H1 (cell line): Measurements from ENCODE around the gene IST1. TPM values are rescaled to one million over a fixed set of nuclear protein-coding genes. Genes with fewer than 3 reads are reported as not detected.

Source experiments
- CTCF ChIA-PET: fragments of 300-600 bp; sonication (Branson Sonifier 250); formaldehyde crosslinking; loops from one replicate; lab custom pipeline; 2021; ENCODE audit not compliant: partially characterized antibody; lab: Charles Lee
- POLR2A ChIA-PET: fragments of 300-600 bp; sonication (Branson Sonifier 250); formaldehyde crosslinking; loops from one replicate; lab custom pipeline; 2021; ENCODE audit warnings: inconsistent platforms; ENCODE audit not compliant: partially characterized antibody; lab: Charles Lee
- DNase-seq, 2 experiments: peaks; one replicate each; pipeline versions ENCODE4 v3.0.0 to v3.0.0-alpha.2; 2010 to 2022; ENCODE audit warnings: low spot score in 2 of 2, low read depth in 1 of 2, mixed read lengths in 1 of 2
- FAIRE-seq: peaks from 2 replicates; lab custom pipeline; 2011; peaks lifted over from hg19 to GRCh38; lab: Jason Lieb, UNC
- H2AFZ ChIP-seq: 2 replicates; pipeline ENCODE4 v1.8.1; 2012; ENCODE audit warnings: low read length, inconsistent platforms
- H2AK5ac ChIP-seq: 2 replicates; pipeline ENCODE4 v1.6.1; 2013; ENCODE audit warnings: low read depth, low read length
- H2BK120ac ChIP-seq: replicated peaks from 2 replicates; pipeline ENCODE3; 2013; ENCODE audit warnings: low read depth, low read length, inconsistent platforms
- H2BK12ac ChIP-seq: 2 replicates; pipeline ENCODE4 v1.6.1; 2013; ENCODE audit warnings: low read depth, low read length
- H2BK15ac ChIP-seq: 2 replicates; pipeline ENCODE4 v1.6.1; 2013; ENCODE audit warnings: low read length
- H2BK20ac ChIP-seq: 2 replicates; pipeline ENCODE4 v1.6.1; 2013; ENCODE audit warnings: low read length
- H2BK5ac ChIP-seq: 2 replicates; pipeline ENCODE4 v1.6.1; 2013; ENCODE audit warnings: low read depth, low read length
- H3K14ac ChIP-seq: 2 replicates; pipeline ENCODE4 v1.6.1; 2013; ENCODE audit warnings: inconsistent platforms; ENCODE audit not compliant: insufficient read length
- H3K18ac ChIP-seq: 2 replicates; pipeline ENCODE4 v1.6.1; 2013; ENCODE audit warnings: low read length; ENCODE audit errors: extremely low read depth
- H3K23ac ChIP-seq: 2 replicates; pipeline ENCODE4 v1.6.1; 2013; ENCODE audit warnings: inconsistent platforms; ENCODE audit not compliant: insufficient read length
- H3K23me2 ChIP-seq: 2 replicates; pipeline ENCODE4 v1.6.1; 2013; ENCODE audit warnings: low read depth, low read length
- H3K27ac ChIP-seq: 2 replicates; pipeline ENCODE4 v1.6.1; 2011; ENCODE audit warnings: low read depth, low read length, inconsistent platforms
- H3K27me3 ChIP-seq, 4 experiments: replicated peaks in 1 of 4; 1 replicate in 1 of 4; 2 replicates in 3 of 4; pipeline versions ENCODE4 v1.6.1 to v1.8.1; 2011 to 2013; ENCODE audit warnings: low read length in 3 of 4, mild to moderate bottlenecking in 3 of 4, inconsistent platforms in 2 of 4, mixed read lengths in 2 of 4, moderate library complexity in 1 of 4; ENCODE audit not compliant: control insufficient read depth in 3 of 4, insufficient read depth in 3 of 4; ENCODE audit errors: extremely low read depth in 1 of 4
- H3K36me3 ChIP-seq, 4 experiments: 2 replicates each; pipeline versions ENCODE4 v1.6.1 to v1.8.1; 2011 to 2013; ENCODE audit warnings: mild to moderate bottlenecking in 4 of 4, low read length in 3 of 4, moderate library complexity in 2 of 4, control low read depth in 1 of 4, inconsistent platforms in 1 of 4; ENCODE audit not compliant: insufficient read depth in 4 of 4, control insufficient read depth in 2 of 4
- H3K4ac ChIP-seq: replicated peaks from 2 replicates; pipeline ENCODE3; 2013; ENCODE audit warnings: low read length, low read depth, mixed read lengths, inconsistent platforms; ENCODE audit not compliant: insufficient read length
- H3K4me1 ChIP-seq, 4 experiments: replicated peaks in 1 of 4; 1 replicate in 1 of 4; 2 replicates in 3 of 4; pipeline versions ENCODE4 v1.6.1 to v1.8.1; 2011 to 2013; ENCODE audit warnings: low read length in 3 of 4, inconsistent platforms in 2 of 4, mixed read lengths in 1 of 4; ENCODE audit not compliant: insufficient read depth in 4 of 4, control insufficient read depth in 3 of 4
- H3K4me2 ChIP-seq, 2 experiments: 2 replicates each; pipeline versions ENCODE4 v1.6.1 to v1.8.1; 2011 to 2013; ENCODE audit warnings: low read depth in 2 of 2, low read length in 2 of 2, control low read depth in 1 of 2, inconsistent platforms in 1 of 2, mild to moderate bottlenecking in 1 of 2; ENCODE audit not compliant: insufficient read depth in 1 of 2
- H3K4me3 ChIP-seq, 4 experiments: fragments of 200-600, 300-600 bp in 1 of 4; sonication (generic), shearing (Covaris generic), sonication (Bioruptor Twin) in 1 of 4; 2 replicates each; pipeline versions ENCODE4 v1.5.1 to v1.8.1; 2011 to 2016; ENCODE audit warnings: low read length in 4 of 4, low read depth in 3 of 4, control low read depth in 2 of 4, inconsistent platforms in 2 of 4, mild to moderate bottlenecking in 2 of 4, mixed read lengths in 1 of 4, moderate library complexity in 1 of 4; ENCODE audit not compliant: insufficient read depth in 2 of 4; ENCODE audit errors: extremely low read depth in 1 of 4
- H3K56ac ChIP-seq: replicated peaks from 2 replicates; pipeline ENCODE3; 2013; ENCODE audit warnings: low read depth, mild to moderate bottlenecking, mixed read lengths, low read length, inconsistent platforms; ENCODE audit not compliant: insufficient read length
- H3K79me1 ChIP-seq: 2 replicates; pipeline ENCODE4 v1.6.1; 2013; ENCODE audit warnings: low read depth, low read length, control low read depth
- H3K79me2 ChIP-seq, 2 experiments: 2 replicates each; pipeline versions ENCODE4 v1.6.1 to v1.8.1; 2012 to 2013; ENCODE audit warnings: low read length in 2 of 2, mild to moderate bottlenecking in 2 of 2, inconsistent platforms in 1 of 2; ENCODE audit not compliant: insufficient read depth in 2 of 2, control insufficient read depth in 1 of 2
- H3K9ac ChIP-seq, 4 experiments: replicated peaks in 1 of 4; 1 replicate in 1 of 4; 2 replicates in 3 of 4; pipeline versions ENCODE4 v1.6.1 to v1.8.1; 2011 to 2013; ENCODE audit warnings: low read depth in 3 of 4, low read length in 3 of 4, control low read depth in 2 of 4, mild to moderate bottlenecking in 2 of 4, moderate library complexity in 2 of 4, inconsistent platforms in 1 of 4; ENCODE audit errors: extremely low read depth in 1 of 4
- H3K9me3 ChIP-seq, 2 experiments: 2 replicates each; pipeline versions ENCODE4 v1.6.1 to v1.8.1; 2012 to 2013; ENCODE audit warnings: mild to moderate bottlenecking in 2 of 2, moderate library complexity in 2 of 2, control low read depth in 1 of 2, inconsistent platforms in 1 of 2, low read depth in 1 of 2, low read length in 1 of 2, mixed read lengths in 1 of 2; ENCODE audit not compliant: insufficient read depth in 2 of 2
- H4K20me1 ChIP-seq, 2 experiments: replicated peaks in 1 of 2; 2 replicates each; pipeline versions ENCODE3 to v1.8.1; 2011 to 2013; ENCODE audit warnings: inconsistent platforms in 2 of 2, low read length in 2 of 2, mild to moderate bottlenecking in 1 of 2; ENCODE audit not compliant: insufficient read depth in 2 of 2, control insufficient read depth in 1 of 2
- H4K5ac ChIP-seq: 2 replicates; pipeline ENCODE4 v1.6.1; 2013; ENCODE audit warnings: low read length, low read depth, mixed read lengths, inconsistent platforms; ENCODE audit not compliant: insufficient read length
- H4K8ac ChIP-seq: 2 replicates; pipeline ENCODE4 v1.8.0; 2013; ENCODE audit warnings: mild to moderate bottlenecking, moderate library complexity, low read length, inconsistent platforms; ENCODE audit not compliant: insufficient read depth; ENCODE audit errors: extremely low read depth
- H4K91ac ChIP-seq: replicated peaks from 2 replicates; pipeline ENCODE3; 2013; ENCODE audit warnings: low read length, mixed read lengths, inconsistent platforms; ENCODE audit not compliant: insufficient read length
- JUND ChIP-seq: IDR thresholded peaks from 2 replicates; pipeline ENCODE4 v1.6.1; 2011; ENCODE audit warnings: mild to moderate bottlenecking, improper control_type of control experiment, low read length
- POLR2A ChIP-seq, 2 experiments: IDR thresholded peaks; 1 replicate in 1 of 2; 2 replicates in 1 of 2; pipeline ENCODE4 v1.6.1; 2011; ENCODE audit warnings: low read depth in 2 of 2, low read length in 2 of 2, mild to moderate bottlenecking in 2 of 2; ENCODE audit errors: control extremely low read depth in 1 of 2
- POU5F1 ChIP-seq: IDR thresholded peaks from 2 replicates; pipeline ENCODE4 v1.6.1; 2011; ENCODE audit warnings: low read depth, mild to moderate bottlenecking, low read length, moderate library complexity
- TEAD4 ChIP-seq: IDR thresholded peaks from 2 replicates; pipeline ENCODE4 v1.6.1; 2012; ENCODE audit warnings: low read depth, low read length, inconsistent platforms, mixed read lengths
- WGBS, 2 experiments: shearing (Covaris generic) in 1 of 2; methylation state at CpG; one replicate each; pipeline versions ENCODE4 v1.1.6 to v1.1.7; 2013 to 2015; ENCODE audit warnings: low lambda C conversion rate in 2 of 2, mixed read lengths in 2 of 2, inconsistent platforms in 1 of 2, low coverage in 1 of 2, missing lambda C conversion rate in 1 of 2; ENCODE audit not compliant: insufficient replicate concordance in 2 of 2, insufficient coverage in 1 of 2, insufficient read length in 1 of 2; ENCODE audit errors: extremely low coverage in 1 of 2, missing lambda C conversion rate in 1 of 2; 5-methylcytosine and 5-hydroxymethylcytosine counted together
- polyA plus RNA-seq, 7 experiments: library from polyadenylated mRNA; depleted of rRNA in 3 of 7; stranded (reverse) in 5 of 7; unstranded in 2 of 7; fragments of >200 nt in 5 of 7; fragments of 200-250 nt in 2 of 7; gene quantifications; 1 replicate in 5 of 7; 2 replicates in 1 of 7; 4 replicates in 1 of 7; pipeline versions ENCODE4 v1.2.1 to v1.2.3, GENCODE V29; 2011 to 2013; ENCODE audit warnings: missing spikeins in 2 of 7, mixed read lengths in 2 of 7
- total RNA-seq: library from RNA; stranded (reverse); fragmentation: NEBNext Ultra II Directional; extraction: Animal tissue kit (Norgen Biotek cat#: 25700); gene quantifications from 2 replicates; pipeline ENCODE4 v1.2.1, GENCODE V29; 2021

The IST1 gene
- total and polyA plus RNA-seq, 2 of the 8 experiments (the other 6 are each of a cell fraction or from before 2014, with no cell fraction given), result 190 to 248 TPM

GRCh38 chr16:71924710-71925109 lies 29.4 kb downstream of the IST1 start:
- no CpG with 5 or more reads among the region's 2 CpGs for WGBS, 2 experiments
- ChIA-PET CTCF (interaction anchor here (0.7 to 2.3 kb wide), 2 partner anchors 41 to 196 kb away, joined by 3 to 12 read pairs; partner anchors contain the start of gene ZNF821), POLR2A (interaction anchor here (0.6 to 1.3 kb wide), 5 partner anchors 9 to 162 kb away, joined by 3 to 5 read pairs (median 3); no protein-coding TSS in a partner anchor)
- Histone ChIP-seq H3K79me1 (peaks cover 4% of the 10 kb centered on the region; the same call in 1 of the 2 replicates), H3K23me2 (no peaks in the 10 kb centered on the region), H2BK12ac (no peak overlapping the region), H3K27me3 (no peaks in the 10 kb centered on the region), H4K91ac (no peak overlapping the region), H3K27ac (no peak overlapping the region), H3K4me3 (no peak overlapping the region), H3K9me3 (no peaks in the 10 kb centered on the region), H3K18ac (no peak overlapping the region), H2AK5ac (no peak overlapping the region), H3K14ac (no peak overlapping the region), H2BK120ac (no peak overlapping the region), H3K56ac (no peak overlapping the region), H4K20me1 (peaks cover 3 to 11% of the 10 kb centered on the region in 2 experiments), H2AFZ (no peak overlapping the region), H4K8ac (no peak overlapping the region), H2BK5ac (no peak overlapping the region), H3K36me3 (peaks cover 64 to 99% (median 85%) of the 10 kb centered on the region in 4 experiments), H3K4ac (no peak overlapping the region), H3K9ac (no peak overlapping the region), H3K23ac (no peak overlapping the region), H2BK20ac (no peak overlapping the region), H3K79me2 (peaks cover 0 to 29% of the 10 kb centered on the region in 2 experiments; a peak in 2 of 4 replicates), H2BK15ac (no peak overlapping the region), H3K4me2 (no peak overlapping the region), H4K5ac (no peak overlapping the region), H3K4me1 (no peaks in the 10 kb centered on the region)
- DNase-seq (no peak), FAIRE-seq (no peak)
- TF ChIP-seq JUND, result no peak
- TF ChIP-seq POLR2A (IDR thresholded peaks at IDR 0.05; ENCODE audit: control extremely low read depth in 1 of 2, low read depth in 2 of 2, low read length in 2 of 2), result no peak
- TF ChIP-seq TEAD4, result no peak
- TF ChIP-seq POU5F1, result no peak
